COLO829 (cell line): ENCODE measurements around the gene ZBTB40.

ENCODE experiments used
- DNase-seq: peaks from one replicate; pipeline ENCODE4 v3.0.0; 2012; ENCODE audit warnings: low spot score

ZBTB40 gene

DNA sequence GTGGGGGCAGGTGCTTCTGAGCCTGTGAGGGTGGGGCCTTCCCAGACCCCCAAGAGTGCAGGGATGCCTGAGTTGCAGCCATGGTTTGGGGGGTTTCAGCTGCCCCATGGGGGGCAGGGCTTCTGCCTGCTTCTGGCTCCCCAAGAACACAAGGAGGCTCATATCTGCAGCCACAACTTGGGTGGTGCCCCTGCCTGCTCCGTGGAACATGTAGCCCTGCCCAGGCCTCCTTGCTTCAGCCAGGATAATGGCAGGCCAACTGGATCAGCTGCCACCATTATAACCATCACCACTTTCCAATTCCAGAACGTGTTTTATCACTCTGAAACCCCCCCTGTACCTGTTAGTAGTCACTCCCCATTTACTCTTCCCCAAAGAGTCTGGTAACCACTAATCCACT lies 14.0 kb downstream of the ZBTB40 start:
- no peak for DNase-seq

DNA sequence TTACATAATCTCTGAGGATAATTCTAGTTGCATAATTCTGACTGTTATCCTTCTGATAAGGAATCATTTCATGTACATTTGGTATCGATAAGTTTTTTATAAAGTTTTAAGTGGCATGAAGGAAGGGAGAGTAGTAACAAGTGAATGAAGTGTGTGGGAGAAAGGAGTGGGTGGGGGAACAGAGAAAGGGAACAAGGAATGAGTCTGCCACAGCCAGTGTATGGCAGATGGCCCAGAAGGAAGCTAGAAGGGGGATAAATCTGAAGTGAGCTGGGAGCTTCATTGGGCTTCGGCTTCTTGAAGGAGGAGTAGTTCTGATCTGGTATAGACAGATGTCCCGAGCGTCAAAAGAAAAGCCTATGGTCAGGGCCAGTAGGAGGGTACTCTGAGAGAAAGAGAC lies 18.6 kb downstream of the ZBTB40 start:
- no peak for DNase-seq

DNA sequence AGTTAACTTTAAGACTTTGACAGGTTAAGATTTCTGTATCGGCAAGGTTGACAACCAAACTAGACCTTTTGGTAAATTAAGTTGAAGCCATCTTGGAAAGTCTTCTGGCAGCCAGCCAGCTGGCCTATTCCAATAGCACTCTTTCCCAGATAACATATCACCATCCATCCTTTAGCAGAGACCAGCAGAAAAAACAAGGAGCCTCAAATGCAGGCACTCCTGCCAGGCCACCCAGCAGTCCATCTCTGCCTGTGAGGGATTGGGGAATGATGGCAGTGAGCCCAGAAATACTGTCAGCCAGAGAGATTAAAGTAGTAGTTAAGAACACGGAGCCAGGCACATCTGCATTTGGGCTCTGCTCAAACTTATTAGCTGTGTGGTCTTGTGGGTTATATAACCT lies 19.4 kb downstream of the ZBTB40 start:
- DNase-seq = no peak

DNA sequence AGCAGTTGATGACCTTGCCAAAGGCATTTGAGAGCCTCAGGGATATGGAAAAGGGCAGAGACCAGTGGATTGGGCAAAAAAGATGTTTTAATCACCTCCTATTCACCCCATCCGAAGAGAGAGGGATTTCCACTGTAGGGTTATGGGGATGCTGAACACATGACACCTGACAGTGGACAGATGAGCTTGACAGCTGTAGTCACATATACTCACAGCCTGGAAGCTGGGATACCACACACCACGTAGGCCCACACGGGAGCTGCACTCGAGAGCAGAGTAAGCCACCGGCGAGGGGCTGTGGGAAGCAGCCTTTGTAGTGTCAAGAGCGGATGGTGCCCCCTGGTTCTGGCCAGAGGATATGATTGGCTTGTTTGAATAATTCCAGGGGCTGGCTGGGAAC lies 20.0 kb downstream of the ZBTB40 start:
- DNase-seq = no peak

DNA sequence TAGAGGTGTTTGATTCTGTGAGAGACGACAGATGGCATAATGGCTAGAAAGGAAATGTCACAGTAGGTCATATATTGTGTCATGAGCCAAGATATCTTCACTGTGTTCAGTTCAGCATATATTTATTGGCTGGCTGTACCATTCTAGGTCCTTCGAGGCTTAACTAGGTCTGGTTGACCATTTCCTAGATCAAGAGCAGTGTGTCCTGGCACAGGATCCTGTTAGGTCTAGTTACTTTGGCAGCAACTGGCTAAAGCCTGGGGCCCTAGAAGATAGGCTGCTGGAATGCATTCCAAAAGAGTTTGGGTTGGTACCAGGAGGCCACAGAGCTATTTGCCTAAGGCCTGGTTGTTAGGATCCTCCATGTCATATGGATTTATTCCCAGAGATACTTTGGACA lies 20.9 kb downstream of the ZBTB40 start:
- DNase-seq = no peak

DNA sequence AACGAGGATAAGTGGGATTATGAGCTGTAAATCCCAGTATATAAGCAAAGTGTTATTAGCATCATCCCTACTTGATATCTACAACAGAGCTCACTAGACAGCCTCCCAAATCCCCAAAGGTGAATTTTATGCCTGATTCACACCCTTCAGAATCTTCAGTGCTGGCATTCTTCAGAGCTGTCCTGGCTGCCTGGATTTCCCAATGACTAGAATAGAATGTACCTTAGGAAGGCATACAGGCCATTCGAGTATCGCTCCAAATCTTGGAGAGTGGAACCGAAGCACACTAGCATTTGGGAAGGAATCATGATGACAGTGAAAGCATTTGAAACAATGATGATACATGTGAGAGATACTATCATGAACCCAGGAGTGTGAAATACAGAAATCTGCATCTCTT lies 22.3 kb downstream of the ZBTB40 start:
- DNase-seq = no peak

DNA sequence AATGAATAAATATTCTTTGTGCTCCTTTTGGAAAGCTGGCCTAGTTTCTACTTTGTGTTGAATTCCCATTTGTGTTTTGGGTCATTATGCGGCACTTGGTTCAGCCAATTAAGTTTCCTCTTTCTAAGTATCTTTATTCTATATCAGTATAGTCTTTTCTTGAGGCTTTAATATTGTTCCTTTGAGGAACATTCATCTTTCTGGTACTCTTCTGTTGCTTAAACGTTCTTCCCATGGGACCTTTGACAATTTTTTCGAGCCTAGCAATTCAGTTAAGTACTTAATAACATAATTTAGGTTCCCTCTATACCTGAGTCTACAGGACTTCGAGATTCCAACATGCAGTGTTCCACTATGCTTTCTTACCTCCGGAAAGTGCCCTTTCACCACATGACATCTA lies 24.9 kb downstream of the ZBTB40 start:
- DNase-seq = no peak

DNA sequence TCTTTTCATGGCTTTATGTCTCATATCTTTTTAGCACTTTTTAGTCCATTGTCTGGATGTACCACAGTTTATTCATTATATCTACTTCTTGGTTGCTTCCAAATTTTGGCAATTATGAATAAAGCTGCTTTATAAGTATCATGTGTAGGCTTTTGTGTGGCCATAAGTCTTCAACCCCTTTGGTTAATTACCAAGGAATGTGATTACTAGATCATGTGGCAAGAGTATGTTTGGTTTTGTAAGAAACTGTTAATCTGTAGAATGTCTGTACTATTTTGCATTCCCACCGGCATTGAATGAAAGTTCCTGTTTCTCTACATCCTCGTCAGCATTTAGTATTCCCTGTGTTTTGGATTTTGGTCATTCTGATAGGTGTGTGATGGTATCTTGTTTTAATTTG lies 31.5 kb downstream of the ZBTB40 start:
- no peak for DNase-seq

DNA sequence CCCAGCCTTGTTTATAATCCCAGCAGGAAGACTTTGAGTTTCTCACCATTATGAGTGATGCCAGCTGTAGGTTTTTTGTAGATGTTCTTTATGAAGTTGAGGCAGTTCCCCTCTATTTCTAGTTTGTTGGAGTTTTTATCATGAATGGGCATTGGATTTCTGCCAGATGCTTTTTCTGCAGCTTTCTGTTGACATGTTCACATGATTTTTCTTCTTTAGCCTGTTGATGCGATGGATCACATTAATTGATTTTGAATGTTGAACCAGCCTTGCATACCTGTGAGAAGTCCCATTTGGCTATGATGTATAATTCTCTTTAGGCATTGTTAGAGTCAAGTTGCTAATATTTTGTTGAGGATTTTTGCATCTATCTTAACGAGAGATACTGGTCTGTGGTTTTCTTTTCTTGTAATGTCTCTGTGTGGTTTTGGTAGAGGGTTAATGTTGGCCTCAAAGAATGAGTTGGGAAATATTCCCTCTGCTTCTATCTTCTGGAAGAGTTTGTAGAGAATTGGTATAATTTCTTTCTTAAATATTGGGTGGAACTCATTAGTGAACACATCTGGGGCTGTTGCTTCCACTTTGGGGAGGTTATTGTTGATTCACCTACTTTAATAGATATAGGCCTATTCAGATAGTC lies 33.2 kb downstream of the ZBTB40 start:
- DNase-seq = no peak

DNA sequence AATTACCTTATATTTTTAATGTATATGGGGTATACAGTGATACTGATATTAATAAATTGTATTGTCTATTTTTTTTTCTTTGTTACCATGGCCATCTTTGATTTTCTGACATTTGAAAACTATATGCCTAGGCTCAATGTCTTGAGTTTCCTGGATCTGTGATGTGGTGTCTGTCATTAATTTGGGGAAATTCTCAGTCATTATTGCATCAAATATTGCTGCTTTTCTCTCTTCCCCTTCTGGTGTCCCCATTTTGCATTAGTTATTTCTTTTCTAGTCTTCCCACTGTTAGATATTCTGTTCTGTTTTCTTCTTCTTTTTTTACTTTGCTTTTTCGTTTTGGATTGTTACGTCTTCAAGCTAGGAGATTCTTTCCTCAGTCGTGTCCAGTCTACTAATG lies 33.8 kb downstream of the ZBTB40 start:
- DNase-seq = no peak

DNA sequence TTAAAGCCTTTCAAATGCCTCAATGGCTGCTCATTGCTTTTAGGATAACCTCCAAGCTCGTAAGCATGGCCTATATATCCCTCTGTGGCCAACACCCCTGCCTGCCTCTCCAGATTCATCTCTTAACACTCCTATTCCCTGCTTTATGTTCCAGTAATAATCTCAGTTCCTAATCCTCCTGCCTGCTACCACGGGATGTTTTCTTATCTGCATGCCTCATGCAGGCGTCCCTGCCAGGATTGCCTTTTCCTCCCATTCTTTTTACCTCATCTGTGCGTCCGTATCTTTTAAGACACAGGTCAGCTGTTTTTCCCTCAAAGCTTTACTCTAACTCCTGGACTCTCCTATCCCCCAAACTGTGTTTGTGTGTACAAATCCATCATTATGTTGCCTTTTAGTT lies 36.1 kb downstream of the ZBTB40 start:
- DNase-seq = no peak

DNA sequence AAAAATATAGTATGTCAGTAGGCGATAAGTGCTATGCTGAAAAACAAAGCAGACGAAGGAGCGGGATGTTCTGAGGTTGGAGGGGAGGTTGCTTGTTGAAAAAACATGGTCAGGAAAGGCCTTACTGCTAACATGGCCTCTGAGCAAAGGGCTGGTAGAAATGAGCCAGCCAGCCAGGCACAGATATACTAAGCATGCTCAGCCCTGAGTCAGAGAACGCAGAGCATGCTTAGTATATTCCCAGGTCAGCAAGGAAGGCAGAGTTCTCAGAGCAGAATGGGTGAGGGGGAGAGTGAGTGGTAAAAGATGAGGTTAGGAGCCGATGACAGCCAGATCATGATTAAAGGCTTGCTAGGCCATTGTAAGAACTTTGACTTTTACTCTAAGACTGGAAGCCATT lies 36.7 kb downstream of the ZBTB40 start:
- DNase-seq = no peak

DNA sequence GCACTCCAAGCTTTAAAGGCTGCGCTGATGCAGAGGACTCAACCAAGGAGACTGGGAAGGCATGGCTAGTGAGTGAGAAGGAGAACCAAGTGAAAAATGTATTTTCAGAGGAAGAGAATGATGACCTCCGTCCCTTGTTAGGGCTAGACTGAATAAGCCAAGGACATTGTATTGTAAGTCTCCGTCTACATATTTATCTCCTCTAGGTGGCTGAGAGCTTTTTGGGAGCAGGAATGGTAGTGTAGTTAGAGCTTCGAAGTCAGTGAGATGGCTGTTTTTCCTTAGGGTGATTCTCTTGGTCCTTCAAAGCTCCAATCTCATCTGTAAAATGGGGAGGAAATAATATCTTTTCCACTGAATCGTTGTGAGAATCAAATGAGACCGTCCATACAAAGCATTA lies 37.6 kb downstream of the ZBTB40 start:
- no peak for DNase-seq

DNA sequence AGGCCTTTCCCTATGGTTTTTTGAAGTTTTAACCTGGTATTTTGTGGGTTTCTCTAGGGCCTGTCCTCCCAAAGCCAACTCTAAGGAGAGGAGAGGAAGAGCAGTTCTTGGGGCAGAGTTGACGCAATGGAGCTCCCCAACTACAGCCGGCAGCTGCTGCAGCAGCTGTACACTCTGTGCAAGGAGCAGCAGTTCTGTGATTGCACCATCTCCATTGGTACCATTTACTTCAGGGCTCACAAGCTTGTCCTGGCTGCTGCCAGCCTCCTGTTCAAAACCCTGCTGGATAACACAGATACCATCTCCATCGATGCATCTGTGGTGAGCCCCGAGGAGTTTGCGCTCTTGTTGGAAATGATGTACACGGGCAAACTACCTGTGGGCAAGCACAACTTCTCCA lies 38.2 kb downstream of the ZBTB40 start:
- DNase-seq = no peak

DNA sequence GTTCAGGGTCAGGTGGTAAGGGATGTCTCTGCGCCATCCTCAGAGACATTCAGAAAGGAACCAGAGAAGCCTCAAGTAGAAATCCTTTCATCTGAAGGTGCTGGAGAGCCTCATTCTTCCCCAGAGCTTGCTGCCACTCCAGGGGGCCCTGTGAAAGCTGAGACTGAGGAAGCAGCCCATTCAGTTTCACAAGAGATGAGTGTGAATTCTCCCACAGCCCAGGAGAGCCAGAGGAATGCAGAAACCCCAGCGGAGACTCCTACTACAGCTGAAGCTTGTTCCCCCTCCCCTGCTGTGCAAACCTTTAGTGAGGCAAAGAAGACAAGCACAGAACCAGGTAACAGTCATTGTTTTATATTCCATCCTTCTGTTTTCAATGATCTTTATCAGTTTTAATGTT lies 38.7 kb downstream of the ZBTB40 start:
- DNase-seq = no peak

DNA sequence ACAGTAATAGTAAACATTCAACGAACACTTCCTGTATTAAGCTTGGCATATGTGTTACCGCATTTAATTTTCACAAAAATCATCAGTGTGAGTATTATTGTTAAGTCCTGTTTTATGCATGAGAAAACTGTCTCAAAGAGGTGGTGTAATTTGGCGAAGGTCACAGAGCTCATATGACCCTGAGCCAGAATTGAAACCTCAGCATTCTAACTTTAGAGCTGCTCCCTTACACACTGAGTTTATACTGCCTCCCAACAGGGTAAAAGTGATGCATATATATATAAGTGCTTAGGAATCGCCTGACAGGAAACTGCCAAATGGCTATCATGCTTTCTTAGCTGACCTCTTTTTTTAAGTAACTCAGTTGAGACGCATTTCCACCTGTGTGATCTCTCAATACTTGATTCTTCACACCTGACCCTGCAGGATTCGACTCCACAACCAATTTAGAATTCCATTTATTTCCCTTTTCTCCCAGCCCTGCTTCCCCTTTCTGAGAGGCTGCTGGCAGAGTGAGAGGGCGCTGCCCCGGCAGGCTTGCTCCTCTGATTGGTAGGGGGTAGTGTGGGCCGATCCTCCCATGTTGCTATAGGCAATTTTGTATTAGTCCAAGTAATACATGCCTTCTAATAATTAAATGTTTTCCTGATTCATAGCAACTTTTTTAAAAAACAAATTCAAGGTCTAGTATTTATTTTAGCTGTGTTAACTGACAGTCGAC lies 40.5 kb downstream of the ZBTB40 start:
- DNase-seq = no peak

DNA sequence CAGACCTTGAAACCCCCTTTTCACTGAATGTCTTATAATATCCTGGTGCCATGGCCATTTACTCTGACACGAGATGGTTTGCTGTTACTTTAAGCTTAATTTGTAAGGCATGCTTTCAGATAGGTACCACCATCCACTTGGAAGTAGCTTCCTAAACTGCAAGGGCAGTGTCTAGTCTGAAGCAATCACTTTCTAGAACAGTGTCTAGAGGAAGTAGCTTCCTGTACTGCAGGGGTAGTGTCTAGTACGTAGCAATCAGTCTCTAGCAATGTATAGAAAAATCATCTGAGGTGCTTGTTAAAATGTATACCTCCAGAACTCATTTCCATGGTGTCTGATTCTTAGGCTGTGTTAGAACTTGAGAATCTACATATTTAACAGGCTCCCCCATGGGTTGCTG lies 42.5 kb downstream of the ZBTB40 start:
- no peak for DNase-seq

DNA sequence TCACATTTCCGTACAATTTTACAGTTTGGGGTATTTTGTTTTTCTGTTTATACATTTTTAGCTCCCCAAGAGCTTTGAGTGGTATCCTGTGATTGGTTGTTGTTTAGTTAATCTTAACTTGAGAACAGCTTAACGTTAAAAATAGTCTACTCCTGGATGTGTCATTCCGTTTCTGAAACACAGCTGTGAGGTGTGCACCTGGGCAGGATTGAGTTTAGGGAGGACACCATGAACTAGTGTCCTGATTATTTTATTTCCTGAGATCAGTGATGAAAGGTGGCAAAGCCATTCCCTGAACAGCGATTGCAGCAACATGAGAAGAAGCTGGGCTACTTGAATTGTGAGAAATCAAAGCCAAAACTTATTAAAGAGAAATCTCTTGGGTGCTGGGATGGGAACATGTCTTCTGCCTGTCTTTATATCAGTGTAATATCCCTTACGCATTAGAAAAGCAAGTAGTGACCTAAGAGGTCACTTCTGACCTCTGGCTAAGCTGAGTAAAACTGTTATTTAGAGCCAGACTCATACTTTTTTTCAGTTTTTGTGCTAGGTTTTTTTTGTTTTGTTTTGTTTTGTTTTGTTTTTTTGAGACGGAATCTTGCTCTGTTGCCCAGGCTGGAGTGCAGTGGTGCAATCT lies 43.4 kb downstream of the ZBTB40 start:
- DNase-seq = no peak

DNA sequence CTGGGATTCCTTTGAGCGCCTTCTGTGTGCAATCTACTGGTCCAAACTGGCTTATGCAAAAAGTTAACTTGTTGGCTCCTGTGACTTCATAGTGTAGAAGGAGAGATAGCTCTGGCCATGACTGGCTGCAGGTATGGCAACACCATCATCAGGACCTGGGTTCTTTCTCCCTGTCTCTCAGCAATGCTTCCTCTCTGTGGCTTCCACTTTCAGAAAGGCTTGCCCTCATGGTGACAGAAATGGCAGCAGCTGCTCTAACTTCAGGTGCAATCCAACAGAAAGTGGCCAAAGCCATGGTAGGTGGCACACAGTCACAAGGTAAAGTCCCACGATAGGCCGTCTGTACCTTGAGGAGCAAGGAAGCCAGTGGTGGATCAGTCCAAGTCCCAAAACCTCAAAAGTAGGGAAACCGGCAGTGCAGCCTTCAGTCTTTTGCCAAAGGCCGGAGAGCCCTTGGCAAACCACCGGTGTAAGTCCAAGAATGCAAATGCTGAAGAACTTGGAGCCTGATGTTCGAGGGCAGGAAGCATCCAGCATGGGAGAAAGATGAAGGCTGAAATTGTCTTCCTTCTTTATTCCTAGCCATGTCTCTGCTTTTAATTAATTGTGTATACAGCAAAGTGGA lies 45.0 kb downstream of the ZBTB40 start:
- no peak for DNase-seq

DNA sequence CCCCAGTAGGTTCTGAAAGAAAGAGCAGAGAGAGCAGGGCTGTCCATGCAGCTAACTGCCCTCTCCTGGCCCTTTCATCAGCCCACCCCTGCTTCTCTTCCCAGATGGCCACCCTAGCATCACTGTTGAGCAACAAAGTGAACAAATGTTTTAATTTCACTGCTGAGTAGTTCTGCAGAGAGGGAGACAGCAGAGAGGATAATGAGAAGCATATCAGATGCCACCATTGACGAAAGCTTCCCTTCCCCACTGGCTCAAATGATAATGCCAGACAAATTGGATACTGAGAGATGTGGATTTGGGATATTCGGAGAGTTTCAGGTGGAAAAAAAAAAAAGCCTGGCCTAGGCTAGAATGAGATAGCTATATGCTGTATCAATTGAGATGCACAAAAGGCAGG lies 46.8 kb downstream of the ZBTB40 start:
- no peak for DNase-seq

DNA sequence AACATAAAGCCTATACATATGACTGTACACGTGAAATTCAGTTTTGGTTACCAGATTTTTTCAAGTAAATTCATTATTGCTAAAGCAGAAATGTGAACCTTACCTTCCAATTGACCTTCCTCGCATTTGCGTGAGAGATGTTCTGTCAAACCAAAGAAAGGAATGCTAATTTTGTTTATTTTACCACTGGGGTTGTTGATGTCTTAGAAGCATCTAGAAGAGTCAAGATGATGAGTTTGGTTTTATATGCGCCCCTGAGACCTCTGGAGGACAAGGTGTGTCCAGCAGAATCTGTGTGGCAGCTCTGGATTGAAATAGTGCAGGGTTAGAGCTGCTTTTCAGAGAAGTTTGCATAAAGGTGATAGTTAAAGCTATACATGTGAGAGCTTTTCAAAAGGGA lies 48.4 kb downstream of the ZBTB40 start:
- DNase-seq = no peak

DNA sequence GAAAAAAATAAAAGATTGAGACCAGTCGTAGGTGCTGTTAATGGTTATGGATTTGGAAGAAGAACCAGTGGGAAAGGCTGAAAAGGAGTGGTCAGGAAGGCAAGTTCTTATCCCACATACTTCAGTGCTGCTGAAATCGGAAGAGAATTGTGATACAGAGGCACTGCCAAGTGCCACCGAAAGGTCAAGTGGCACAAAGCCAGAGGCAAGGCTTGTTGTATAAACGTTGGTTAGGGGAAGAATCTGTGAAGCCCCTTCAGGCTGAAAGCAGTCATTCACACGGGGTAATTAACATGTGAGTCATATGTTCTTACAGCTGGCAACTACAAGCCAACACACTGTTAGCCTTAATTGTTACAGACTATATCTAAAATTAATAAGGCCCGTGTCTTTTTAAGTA lies 48.8 kb downstream of the ZBTB40 start:
- DNase-seq = peak; percentile 93

DNA sequence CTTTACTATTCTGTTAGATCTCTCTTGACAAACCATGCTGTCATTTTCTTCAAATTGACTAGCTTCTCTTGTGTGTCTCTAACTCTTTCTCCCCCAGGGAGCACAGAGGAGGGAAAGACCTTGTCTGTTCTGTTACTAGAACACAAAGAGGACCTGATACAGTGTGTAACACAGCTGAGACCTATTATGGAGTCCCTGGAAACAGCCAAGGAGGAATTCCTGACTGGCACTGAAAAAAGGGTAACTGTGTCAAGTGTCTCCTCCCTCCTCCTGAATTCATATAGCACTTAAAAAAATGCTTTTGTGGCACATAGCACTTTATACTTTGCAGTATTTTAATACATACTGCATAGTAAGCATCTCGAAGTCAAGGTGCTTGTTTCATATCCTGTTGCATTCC lies 50.6 kb downstream of the ZBTB40 start:
- DNase-seq = no peak
